HG02678 (cell line): ENCODE data around the gene MED25.

Experiments used
- ATAC-seq: cut with Tn5 transposase; IDR thresholded peaks from one replicate; pipeline ENCODE4 v1.9.1; 2021; ENCODE audit warnings: mild to moderate bottlenecking, moderate library complexity; ENCODE audit not compliant: unreplicated experiment

Gene MED25

DNA sequence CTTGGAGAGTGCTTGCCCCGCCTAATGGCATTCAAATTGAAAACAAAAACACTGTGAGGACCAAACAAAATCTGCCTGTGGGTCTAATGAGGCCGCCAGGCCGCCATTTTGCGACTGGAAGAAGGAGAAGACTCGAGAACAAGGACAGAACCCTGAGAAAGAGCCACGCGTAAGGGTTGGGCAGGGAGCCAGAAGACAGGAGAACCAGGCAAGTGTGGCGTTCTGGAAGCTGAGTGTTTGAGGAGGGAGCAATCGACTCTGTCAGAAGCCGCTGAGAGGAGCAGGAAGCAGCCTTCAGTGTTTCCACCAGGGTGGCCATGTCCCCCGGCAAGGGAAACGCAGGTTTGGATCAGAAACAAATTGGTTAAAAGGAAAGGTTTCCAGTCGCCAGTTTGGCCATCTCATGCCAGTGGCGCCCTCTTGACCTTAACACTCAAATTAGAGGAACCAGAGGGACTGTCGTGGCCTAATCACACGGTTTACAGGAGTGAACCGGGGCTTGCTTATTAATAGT lies 22.7 kb downstream of the MED25 start:
- no peak for ATAC-seq

DNA sequence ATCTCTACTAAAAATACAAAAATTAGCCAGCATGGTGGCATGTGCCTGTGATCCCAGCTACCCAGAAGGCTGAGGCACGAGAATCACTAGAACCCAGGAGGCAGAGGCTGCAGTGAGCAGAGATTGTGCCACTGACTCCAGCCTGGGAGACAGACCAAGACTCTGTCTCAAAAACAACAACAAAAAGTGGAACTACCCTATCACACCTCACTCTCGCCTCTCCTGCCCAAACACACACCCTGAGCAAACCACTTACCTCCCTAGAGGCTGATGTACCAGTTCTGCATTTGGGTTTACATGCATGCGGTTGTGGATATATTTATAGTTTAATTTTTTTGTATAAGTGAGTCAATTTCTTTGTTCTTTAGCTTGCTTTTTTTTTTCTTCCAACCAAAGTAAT lies 25.2 kb downstream of the MED25 start:
- no peak for ATAC-seq

DNA sequence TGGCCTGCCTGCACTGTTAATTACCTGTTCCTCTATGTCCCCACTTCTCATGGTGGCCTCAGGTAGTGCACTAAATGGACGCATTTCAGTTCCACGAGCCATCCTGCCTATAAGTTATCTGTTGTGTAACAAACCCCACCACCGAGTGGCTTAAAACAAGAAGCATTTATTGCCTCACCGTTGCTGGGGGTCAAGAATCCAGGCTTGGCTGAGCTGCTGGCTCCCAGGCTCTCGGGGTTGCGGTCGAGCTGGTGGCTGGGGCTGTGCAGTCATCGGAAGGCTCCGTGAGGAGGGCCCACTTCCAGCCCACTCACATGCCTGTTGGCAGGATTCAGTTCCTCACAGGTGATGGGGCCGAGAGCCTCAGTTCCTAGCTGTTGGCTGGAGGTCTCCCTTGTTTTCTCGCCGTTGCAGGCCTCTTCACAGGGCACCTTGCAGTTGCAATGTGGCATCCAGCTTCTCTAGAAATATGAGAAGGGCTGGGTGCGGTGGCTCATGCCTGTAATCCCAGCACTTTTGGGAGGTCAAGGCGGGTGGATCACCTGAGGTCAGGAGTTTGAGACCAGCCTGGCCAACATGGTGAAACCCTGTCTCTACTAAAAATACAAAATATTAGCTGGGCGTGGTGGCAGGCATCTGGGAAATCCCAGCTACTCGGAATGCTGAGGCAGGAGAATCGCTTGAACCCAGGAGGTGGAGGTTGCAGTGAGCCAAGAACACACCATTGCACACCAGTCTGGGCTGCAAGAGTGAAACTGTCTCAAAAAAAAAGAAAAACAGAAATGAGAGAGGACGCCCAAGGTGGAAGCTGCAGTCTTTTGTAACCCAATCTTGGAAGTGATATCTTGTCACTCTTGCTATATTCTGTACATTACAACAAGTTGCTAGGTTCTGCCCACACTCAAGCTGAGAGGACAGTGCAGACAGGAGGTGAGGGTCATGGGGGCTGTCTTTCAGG lies 26.3 kb downstream of the MED25 start:
- ATAC-seq: no peak

DNA sequence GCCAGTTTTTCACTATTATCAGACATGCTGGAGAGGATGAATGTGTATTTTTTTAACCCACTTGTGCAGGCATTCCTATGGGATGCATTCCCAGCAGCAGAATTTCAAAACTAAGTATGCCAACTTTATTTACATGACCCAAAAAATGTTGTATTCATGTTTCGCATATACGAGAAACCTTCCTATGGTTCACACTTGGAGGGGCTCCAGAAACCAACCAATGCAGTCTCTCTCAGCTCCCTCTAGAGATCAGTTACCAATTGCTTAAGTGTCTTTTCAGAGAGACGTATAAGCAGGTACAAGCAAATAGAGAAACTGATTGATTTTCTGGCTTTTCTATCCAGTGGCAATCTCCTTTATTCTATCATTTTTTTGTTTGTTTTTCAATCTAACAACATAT lies 27.3 kb downstream of the MED25 start:
- no peak for ATAC-seq

DNA sequence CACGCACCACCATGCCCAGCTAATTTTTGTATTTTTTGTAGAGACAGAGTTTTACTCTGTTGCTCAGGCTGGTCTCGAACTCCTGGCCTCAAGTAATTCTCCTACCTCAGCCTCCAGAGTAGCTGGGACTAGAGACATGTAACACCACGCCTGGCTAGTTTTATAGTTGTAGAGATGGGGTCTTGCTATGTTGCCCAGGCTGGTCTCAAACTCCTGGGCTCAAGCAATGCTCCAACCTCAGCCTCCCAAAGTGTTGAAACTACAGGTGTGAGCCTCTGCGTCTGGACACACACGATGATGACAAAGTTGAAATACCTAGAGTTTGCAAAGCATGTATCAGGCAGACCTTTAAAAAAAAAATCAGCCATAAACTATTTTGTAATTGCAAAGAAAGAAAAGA lies 28.3 kb downstream of the MED25 start:
- no peak for ATAC-seq

DNA sequence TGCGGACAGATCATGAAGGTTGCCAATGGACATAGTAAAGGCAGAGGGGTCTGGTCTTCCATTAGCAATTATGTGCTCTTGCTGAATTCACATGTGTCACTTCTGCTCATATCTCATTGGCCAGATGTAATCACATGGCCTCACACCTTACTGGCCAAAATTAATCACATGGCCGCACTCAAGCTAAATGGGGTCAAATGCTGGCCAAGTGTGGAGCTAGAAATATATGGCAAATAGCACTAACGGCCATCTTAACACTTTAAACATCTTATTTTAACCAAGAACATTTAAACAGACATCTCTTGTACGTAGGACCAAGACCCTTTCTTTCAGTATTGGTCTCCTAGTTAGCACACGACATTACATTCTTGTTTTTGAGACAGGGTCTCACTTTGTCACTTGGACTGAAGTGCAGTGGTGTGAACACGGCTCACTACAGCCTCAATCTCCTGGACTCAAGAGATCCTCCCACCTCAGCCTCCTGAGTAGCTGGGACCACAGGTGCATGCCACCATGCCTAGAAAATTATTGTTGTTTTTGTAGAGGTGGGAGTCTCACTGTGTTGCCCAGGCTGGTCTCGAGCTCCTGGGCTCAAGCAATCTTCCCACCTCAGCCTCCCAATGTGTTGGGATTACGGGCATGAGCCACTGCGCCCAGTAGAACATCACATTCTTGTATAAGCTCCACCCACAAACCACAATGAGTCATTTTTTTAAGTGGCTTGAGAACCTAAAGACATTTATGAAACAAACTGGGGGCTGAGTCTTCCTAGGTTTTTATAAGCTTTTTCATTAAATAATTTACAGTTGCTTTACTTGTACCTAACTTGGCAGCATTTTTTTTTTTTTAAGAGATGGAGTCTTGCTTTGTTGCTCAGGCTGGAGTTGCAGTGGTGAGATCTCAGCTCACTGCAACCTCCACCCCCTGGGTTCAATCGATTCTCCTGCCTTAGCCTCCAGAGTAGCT lies 29.9 kb downstream of the MED25 start:
- ATAC-seq: no peak

DNA sequence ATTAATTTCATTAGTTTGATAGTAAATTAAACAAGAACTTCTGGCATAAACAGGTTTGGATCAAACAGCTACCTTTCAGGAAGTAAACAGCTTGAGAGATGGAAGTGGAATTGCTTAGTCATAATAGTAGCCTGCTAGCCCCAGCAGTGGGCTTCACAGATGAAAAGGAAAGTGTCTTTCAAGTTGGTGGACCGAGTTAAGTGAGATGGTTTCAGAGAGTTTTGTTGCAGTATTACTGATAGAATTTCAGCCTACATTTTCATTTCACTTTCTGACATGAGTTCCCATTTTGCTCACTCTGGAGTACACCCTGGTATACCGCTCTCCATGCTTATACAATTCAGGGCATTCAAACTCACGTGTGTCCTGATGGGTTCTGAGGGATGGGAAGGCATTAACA lies 30.8 kb downstream of the MED25 start:
- no peak for ATAC-seq

DNA sequence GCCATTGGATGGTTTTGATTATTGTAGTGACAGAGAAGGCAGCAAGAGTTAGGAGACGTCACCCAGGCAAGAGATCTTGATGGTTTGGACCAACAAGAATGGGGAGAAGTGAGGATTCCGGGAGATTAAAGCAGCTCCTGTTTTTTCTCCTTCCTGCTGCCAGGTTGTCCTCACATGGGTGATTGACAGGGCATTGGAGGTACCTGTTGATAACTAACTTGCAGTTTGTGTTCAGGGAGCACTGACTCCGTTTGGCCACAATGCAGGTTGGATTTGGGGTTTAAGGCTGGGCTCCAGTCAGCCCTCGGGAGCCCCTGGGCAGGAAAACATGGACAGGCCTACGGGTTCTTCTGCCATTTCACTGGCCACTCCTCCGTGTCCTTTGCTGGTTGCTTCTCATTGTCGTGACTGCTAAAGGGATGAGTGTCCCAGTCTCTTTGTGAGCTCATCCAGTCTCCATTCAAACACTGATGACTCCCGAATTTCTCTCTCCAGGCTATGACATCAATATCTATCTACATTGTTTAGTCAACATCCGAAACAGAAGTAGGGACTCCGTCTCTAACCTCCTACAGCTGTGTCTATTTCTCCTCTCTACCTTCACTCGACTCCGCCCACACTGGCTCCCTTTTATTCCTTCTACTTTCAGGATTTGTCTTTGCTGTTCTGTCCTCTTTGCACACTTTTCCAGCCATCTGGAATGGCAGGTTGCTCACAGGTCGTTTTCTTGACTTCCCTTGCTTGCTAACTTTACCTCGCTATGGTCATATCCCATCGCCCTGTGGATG lies 31.5 kb downstream of the MED25 start:
- no peak for ATAC-seq

DNA sequence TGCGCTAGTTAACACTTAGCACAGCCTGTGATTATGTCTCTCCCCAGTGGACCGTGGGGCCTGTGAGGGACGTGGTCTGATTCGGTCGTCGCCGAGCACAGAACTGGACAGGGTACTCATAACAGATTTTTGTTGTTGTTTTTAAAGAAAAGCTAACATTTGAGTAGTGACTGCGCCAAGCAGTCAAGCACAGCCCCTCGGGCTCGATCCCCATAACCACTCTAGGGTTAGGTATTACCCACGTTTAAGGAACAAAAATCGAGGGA lies 32.1 kb downstream of the MED25 start:
- no peak for ATAC-seq

DNA sequence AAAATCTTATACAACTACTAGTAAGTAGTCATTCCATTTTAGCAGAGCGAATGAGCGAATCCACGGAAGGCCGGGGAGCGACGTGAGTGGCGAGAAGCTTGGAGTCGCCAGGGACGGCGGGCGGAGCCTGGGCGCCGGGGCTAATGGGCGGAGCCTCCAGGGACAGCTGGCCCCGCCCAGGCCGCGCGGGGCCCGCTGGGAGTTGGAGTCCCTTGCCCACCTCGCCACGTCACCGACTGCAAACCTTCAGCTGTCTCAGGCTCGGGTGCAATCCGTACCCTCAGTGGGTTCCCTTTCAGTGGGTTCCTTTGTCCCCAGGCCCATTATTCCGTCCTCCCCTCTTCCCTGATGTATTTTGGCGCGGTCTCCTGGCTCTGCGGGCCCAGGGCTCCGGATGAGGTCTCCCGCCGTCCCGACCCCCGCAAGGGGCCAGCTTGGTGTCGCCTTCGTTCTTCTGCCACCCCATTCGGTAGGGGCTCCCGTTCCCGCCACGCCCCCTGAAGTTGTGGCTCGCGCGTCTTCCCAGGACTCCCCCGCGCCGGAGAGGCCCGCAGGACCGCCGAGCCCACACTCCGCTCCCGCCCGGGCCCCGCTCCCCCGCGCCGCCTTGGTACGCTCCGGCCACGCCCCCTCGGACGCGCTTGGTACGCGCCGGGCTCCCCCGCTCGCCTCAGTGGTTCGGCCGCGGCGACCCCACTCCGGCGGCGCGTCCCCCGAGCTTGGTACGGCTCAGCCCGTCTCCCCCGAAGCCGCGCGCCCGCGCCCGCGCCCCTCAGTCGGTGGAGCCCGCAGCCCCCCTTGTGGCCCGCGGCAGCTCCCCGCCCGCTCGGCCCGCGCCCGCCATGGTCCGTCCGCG lies 32.6 kb downstream of the MED25 start, which contains the start of gene PTOV1:
PTOV1 (plus strand) TSS at position 673 of the 856 bp plus-strand sequence.
- peak; percentile 78 for ATAC-seq

DNA sequence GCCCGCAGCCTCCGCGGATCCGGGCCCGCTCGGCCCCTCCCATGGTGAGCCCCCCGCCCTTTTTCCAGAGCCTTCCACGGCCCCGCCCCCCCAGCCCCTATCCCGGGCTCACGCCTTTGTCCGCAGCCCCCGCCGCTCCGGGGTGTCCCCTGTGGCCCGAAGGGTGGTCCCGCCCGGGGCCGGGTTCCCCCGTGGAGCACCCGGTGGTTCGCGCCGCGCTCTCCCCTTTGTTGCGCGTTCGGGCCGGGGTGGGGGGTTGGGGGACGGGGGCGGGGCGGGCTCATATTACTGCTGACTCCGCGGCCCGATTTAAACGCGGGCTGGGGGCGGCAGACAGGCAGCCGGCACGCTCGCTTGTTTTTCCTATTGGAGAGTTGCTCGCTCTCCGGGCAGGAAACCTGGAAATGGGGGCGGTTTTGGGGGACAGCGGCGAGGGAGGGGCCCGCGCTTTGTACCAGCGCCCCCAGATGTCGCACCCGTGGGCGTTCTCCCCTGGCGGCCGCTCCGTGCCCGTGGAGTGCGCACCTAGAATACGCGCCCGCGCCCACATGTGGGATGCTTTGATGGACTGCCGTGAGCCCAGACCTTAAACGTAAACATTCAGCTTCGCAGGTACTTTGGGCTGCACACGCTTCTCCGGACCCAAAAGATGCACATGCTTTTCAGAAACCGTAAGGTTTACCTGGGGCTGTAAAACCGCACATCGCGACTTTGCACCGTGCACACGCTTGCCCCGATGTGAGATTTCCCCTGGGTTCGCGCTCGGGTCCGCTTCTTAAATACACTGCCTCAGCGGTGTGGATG lies 33.6 kb downstream of the MED25 start:
- ATAC-seq: peak; percentile 5

DNA sequence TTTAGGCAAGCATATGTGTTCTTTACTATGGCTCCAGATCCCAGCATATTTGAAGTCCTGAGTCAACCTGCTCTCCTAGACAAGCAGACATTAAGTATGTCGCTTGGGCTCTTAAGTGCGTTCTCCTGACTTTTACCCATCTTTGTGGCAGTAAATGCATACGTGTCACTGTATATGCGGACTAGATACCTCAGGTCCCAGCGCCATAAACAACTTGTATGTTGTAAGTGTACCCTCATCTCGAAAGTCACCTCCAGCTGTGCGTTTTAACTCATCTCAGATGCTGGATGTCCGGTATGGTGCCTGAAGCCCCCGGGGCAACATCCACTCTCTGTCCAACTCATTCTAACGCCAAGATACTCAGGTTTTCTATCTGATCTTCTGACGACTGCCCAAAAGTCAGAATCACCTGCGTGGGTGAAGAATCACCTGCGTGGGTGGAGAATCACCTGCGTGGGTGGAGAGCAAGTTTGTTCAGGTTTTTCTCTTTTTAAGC lies 34.6 kb downstream of the MED25 start:
- ATAC-seq: no peak

DNA sequence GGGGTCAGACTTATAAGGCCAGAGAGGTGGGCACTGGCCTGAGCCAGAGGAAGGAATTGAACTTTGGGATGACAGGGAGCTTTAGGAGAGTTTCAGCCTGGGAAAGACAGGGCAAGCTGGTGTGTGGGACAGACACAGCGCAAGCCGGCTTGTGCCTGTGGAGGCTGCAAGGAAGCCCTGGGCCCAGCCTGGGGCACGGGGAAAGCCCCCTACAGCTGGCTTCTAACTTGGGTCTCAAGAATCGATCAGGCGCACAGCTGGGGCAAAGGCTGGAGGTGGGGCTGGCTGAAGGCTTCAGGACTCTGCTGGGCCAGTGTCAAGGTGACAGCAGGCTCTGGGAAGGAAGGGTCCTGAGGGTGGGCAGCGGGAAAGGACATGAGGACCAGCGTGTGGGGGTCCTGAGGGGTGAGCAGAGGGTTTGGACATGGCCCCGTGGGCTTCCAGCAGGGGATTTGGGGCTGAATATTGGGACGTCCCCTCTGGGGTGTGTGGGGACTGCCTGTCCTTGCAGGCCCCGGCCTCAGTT lies 35.8 kb downstream of the MED25 start:
- no peak for ATAC-seq

DNA sequence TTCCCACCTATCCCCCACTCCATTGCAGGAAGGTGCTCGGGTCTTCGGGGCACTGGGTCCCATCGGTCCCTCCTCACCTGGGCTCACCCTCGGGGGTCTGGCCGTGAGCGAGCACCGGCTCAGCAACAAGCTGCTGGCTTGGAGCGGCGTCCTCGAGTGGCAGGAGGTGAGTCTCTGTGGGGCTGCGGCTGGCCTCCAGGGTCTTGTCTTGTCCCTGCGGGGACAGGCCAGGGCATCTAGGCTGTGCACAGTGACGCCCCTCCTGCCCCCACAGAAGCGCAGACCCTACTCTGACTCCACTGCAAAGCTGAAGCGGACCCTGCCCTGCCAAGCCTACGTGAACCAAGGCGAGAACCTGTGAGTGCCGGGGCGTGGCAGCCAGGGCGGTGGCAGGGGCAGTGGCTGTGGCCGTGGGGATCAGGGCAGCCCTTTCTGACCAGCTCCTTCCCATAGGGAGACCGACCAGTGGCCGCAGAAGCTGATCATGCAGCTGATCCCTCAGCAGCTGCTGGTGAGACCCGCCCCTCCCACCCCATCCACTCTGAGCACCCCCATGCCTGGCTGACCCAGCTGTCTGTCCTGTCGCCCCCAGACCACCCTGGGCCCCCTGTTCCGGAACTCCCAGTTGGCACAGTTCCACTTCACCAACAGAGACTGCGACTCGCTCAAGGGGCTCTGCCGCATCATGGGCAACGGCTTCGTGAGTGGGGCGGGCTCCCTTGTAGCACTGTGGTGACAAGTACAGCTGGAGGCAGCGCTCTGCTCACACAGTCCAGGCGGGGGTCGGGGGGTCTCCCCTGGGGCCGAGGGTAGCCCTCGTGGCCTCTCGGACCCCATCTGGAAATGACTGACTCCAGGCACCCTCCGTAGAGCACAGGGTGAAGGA lies 36.5 kb downstream of the MED25 start:
- ATAC-seq: no peak

DNA sequence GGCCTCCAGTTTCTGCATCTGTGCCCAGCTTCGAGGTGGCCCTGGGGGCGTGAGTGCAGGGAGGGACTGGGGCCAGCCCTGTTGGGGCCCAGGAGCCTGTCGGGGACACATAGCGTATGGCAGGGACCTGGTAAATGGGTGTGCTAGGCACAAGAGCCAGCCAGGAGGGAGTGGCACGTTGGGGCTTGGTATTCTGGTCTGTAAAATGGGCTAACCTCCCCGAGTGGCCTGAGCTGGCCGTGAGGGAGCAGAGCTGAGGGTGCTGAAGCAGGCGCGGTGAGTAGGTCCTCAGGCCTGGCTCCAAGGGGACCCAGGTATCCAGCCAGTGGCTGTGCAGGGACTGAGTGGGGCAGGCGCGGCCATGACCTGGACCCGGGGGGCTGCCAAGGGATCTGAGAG lies 37.2 kb downstream of the MED25 start:
- no peak for ATAC-seq

DNA sequence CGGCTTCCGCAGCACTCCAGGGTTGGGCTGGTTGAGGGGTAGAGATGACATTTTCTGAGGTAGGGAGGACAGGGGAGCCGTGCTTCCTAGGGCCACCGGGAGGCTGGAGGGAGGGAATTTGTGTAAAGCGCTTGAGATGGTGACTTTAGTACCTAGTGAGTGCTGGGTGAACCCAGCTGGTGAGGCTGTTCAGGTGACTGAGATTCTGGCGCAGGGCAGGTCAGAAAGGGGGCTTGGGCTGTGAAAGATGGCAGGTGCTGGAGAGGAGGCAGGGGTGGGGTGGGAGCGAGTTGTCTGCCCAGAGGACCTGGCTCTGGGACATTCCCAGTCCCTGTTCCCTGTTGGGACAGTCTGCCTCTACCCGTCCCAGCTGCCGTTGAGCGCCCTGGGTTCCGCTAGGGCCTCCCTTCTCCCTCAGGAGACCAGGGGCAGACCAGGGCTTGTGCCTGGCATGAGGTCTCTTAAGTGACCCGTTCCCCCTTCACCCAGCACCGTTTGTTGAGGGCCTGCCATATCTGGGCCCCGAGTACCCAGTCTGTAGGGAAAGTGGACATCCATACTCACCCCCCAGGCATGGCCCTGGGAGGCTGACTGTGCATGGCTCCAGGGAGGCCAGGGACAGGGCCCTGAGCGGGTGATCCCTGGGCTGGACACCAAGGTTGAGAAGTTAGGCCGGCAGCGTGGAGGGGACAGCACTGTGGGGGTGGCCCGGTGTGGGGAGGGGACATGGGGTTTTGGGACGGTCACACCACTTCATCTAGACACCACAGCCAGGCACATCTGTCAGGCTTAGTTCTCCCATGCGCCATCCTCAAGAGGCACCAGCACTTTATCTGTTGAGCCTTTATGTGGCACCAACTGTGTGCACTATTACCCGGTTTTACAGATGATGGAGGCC lies 37.8 kb downstream of the MED25 start:
- ATAC-seq: no peak

DNA sequence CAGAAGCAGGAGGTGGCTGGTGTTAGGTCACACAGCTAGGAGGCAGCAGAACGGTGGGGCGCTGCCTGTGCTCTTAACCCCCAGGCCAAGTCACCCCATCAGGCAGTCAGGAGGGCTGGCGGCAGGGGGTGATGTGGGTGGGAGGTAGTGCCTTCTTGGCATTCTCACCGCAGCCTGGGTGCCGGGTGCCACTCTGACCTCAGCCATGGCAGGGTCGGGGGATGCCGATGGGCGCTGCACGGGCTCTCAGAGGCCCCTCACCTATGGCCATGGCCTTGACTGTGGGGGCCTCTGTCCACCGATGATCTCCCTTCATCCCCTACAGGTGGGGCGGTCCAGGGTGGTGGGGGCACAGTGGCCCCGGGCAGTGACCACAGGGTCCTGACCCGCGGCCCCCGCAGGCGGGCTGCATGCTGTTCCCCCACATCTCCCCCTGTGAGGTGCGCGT lies 38.5 kb downstream of the MED25 start:
- ATAC-seq: no peak
